ENCODE data around the gene EPB41L3. TPM values are rescaled to one million over a fixed set of nuclear protein-coding genes. Genes with fewer than 3 reads are reported as not detected.
"Not testable (repeated sequence)": the region's sequence is repeated elsewhere in the genome, so short reads cannot be mapped to it uniquely, and the experiment has no call there.

The EPB41L3 gene
- total RNA-seq, 2 donors from 2014 or later: 37.4 to 77.2 TPM

- DNase-seq (ENCODE audit: low spot score) (no peak), ATAC-seq (ENCODE audit: insufficient number of reproducible peaks, low FRiP score, low read depth) (no peak)
- Histone ChIP-seq H3K9me3 (no peaks in the 10 kb centered on the region), H3K27ac (no peak overlapping the region), H3K27me3 (replicated peaks; ENCODE audit: insufficient read depth) (no peaks in the 10 kb centered on the region), H3K4me1 (ENCODE audit: control insufficient read depth in 1 of 2, low read depth in 2 of 2) (peaks cover 0 to 3% of the 10 kb centered on the region in 2 donors), H3K36me3 (no peaks in the 10 kb centered on the region), H3K4me3 (no peak overlapping the region)
- TF ChIP-seq CTCF (IDR thresholded peaks at IDR 0.05): no peak
These were observed 38.3 kb upstream of the EPB41L3 start for GRCh38 chr18:5582076-5582475.

- H3K27ac ChIP-seq: no peak overlapping the region
- no peaks in the 10 kb centered on the region for H3K36me3 ChIP-seq
- DNase-seq (ENCODE audit: low spot score) (no peak), ATAC-seq (ENCODE audit: insufficient number of reproducible peaks, low FRiP score, low read depth) (no peak)
- TF ChIP-seq CTCF (IDR thresholded peaks at IDR 0.05): no peak
- no peak overlapping the region for H3K4me3 ChIP-seq
- no peaks in the 10 kb centered on the region for H3K9me3 ChIP-seq
- H3K27me3 ChIP-seq (replicated peaks; ENCODE audit: insufficient read depth): no peaks in the 10 kb centered on the region
- H3K4me1 ChIP-seq (ENCODE audit: control insufficient read depth in 1 of 2, low read depth in 2 of 2): no peaks in the 10 kb centered on the region
These were observed 31.0 kb upstream of the EPB41L3 start for GRCh38 chr18:5574843-5575242.

- TF ChIP-seq CTCF (IDR thresholded peaks at IDR 0.05): no peak
- H3K27ac ChIP-seq: no peak overlapping the region
- H3K9me3 ChIP-seq: no peaks in the 10 kb centered on the region
- H3K27me3 ChIP-seq (replicated peaks; ENCODE audit: insufficient read depth): no peaks in the 10 kb centered on the region
- H3K36me3 ChIP-seq: no peaks in the 10 kb centered on the region
- DNase-seq (ENCODE audit: low spot score) (no peak), ATAC-seq (ENCODE audit: insufficient number of reproducible peaks, low FRiP score, low read depth) (no peak)
- H3K4me3 ChIP-seq: no peak overlapping the region
- no peaks in the 10 kb centered on the region for H3K4me1 ChIP-seq (ENCODE audit: control insufficient read depth in 1 of 2, low read depth in 2 of 2)
These were observed 27.9 kb upstream of the EPB41L3 start for GRCh38 chr18:5571666-5572065.

- not testable (repeated sequence) for H3K4me1 ChIP-seq (ENCODE audit: control insufficient read depth in 1 of 2, low read depth in 2 of 2); DNase-seq (ENCODE audit: low spot score)
These were observed 26.8 kb upstream of the EPB41L3 start for GRCh38 chr18:5570613-5571012.

GRCh38 chr18:5568416-5568815, 24.6 kb upstream of the EPB41L3 start:
- Histone ChIP-seq H3K27ac (no peak overlapping the region), H3K36me3 (no peaks in the 10 kb centered on the region), H3K4me1 (ENCODE audit: control insufficient read depth in 1 of 2, low read depth in 2 of 2) (no peaks in the 10 kb centered on the region), H3K9me3 (no peaks in the 10 kb centered on the region), H3K4me3 (no peak overlapping the region), H3K27me3 (replicated peaks; ENCODE audit: insufficient read depth) (no peaks in the 10 kb centered on the region)
- no peak for DNase-seq (ENCODE audit: low spot score)
- TF ChIP-seq CTCF (IDR thresholded peaks at IDR 0.05): no peak
- no peak for ATAC-seq (ENCODE audit: insufficient number of reproducible peaks, low FRiP score, low read depth)

More at GRCh38 chr18:5570613-5571012, 26.8 kb upstream of the EPB41L3 start:
- not testable (repeated sequence) for H3K4me3 ChIP-seq; H3K9me3 ChIP-seq; H3K27ac ChIP-seq; H3K36me3 ChIP-seq; H3K27me3 ChIP-seq (replicated peaks; ENCODE audit: insufficient read depth); ATAC-seq (ENCODE audit: insufficient number of reproducible peaks, low FRiP score, low read depth)

GRCh38 chr18:5558851-5559250, 15.1 kb upstream of the EPB41L3 start:
- no peaks in the 10 kb centered on the region for H3K36me3 ChIP-seq
- ATAC-seq (ENCODE audit: insufficient number of reproducible peaks, low FRiP score, low read depth) (no peak), DNase-seq (ENCODE audit: low spot score) (no peak)
- H3K27me3 ChIP-seq (replicated peaks; ENCODE audit: insufficient read depth): no peaks in the 10 kb centered on the region
- H3K4me1 ChIP-seq (ENCODE audit: control insufficient read depth in 1 of 2, low read depth in 2 of 2): no peaks in the 10 kb centered on the region
- H3K4me3 ChIP-seq: no peak overlapping the region
- H3K9me3 ChIP-seq: no peaks in the 10 kb centered on the region
- H3K27ac ChIP-seq: no peak overlapping the region
- TF ChIP-seq CTCF (IDR thresholded peaks at IDR 0.05): no peak

Data from thoracic aorta (tissue), 2 donors.